NB4 (cell line): ENCODE measurements around the gene TSPAN4.

ENCODE experiments used
- MYC ChIP-seq: IDR thresholded peaks from 2 replicates; pipeline ENCODE4 v1.6.1; 2011; ENCODE audit warnings: low read depth, low read length
- POLR2A ChIP-seq: IDR thresholded peaks from 2 replicates; pipeline ENCODE4 v1.6.1; 2011; ENCODE audit warnings: mild to moderate bottlenecking; ENCODE audit not compliant: insufficient read length; ENCODE audit errors: extremely low read depth
- TF ChIP-seq, protein P1 (sequence below): IDR thresholded peaks from one replicate; pipeline ENCODE4 v1.5.1; 2012; ENCODE audit warnings: low read depth, low read length

DNA sequence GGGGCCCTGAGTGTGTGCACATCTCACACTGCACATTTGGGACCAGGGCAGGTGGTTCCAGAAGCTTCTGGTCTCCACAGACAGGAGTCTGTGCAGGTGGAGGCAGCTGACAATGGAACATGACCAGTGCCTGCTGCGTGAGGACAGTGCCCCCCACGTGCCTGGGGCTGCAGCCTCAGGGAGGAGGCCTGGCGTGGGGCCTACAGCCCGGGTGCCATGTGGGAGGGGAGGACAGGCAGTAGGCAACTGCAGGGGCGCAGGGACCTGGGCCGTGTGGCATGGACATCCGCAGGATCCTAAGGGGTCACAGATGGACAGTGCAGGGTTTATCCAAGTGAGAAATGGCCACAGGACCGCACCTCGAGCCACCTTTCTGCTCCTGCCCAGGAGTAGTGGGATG, 28.8 kb downstream of the TSPAN4 start:
- TF ChIP-seq, protein P1, sequence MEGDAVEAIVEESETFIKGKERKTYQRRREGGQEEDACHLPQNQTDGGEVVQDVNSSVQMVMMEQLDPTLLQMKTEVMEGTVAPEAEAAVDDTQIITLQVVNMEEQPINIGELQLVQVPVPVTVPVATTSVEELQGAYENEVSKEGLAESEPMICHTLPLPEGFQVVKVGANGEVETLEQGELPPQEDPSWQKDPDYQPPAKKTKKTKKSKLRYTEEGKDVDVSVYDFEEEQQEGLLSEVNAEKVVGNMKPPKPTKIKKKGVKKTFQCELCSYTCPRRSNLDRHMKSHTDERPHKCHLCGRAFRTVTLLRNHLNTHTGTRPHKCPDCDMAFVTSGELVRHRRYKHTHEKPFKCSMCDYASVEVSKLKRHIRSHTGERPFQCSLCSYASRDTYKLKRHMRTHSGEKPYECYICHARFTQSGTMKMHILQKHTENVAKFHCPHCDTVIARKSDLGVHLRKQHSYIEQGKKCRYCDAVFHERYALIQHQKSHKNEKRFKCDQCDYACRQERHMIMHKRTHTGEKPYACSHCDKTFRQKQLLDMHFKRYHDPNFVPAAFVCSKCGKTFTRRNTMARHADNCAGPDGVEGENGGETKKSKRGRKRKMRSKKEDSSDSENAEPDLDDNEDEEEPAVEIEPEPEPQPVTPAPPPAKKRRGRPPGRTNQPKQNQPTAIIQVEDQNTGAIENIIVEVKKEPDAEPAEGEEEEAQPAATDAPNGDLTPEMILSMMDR: no peak
- TF ChIP-seq POLR2A (no peak), MYC (no peak)
